ENCODE data around the gene C19orf38. TPM values are rescaled to one million over a fixed set of nuclear protein-coding genes. Genes with fewer than 3 reads are reported as not detected.
"Not testable (repeated sequence)": the region's sequence is repeated elsewhere in the genome, so short reads cannot be mapped to it uniquely, and the experiment has no call there.

C19orf38 gene
- total and polyA plus RNA-seq, 3 donors from 2014 or later: 17.4 to 21.0 (median 19.3) TPM

GRCh38 chr19:10835754-10836478 lies 12.3 kb upstream of the C19orf38 start, which contains the start of gene TMED1:
Gene TMED1 (minus strand): TSS chr19:10836212. CDS start chr19:10836191, 21 bp downstream.
- peak within 1 kb of the TSS; percentile 91 to 98 for H3K27ac ChIP-seq
- peaks cover 7% of the 10 kb centered on the region for H3K4me1 ChIP-seq
- intact Hi-C loops (cut with DNase I; ENCODE audit: low total_unique reads): no loop called here
- H3K4me3 ChIP-seq: peak within 1 kb of the TSS; percentile 69 to 74
- no peak for TF ChIP-seq POLR2A (IDR thresholded peaks at IDR 0.05)
- TF ChIP-seq, protein P1, sequence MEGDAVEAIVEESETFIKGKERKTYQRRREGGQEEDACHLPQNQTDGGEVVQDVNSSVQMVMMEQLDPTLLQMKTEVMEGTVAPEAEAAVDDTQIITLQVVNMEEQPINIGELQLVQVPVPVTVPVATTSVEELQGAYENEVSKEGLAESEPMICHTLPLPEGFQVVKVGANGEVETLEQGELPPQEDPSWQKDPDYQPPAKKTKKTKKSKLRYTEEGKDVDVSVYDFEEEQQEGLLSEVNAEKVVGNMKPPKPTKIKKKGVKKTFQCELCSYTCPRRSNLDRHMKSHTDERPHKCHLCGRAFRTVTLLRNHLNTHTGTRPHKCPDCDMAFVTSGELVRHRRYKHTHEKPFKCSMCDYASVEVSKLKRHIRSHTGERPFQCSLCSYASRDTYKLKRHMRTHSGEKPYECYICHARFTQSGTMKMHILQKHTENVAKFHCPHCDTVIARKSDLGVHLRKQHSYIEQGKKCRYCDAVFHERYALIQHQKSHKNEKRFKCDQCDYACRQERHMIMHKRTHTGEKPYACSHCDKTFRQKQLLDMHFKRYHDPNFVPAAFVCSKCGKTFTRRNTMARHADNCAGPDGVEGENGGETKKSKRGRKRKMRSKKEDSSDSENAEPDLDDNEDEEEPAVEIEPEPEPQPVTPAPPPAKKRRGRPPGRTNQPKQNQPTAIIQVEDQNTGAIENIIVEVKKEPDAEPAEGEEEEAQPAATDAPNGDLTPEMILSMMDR (IDR thresholded peaks at IDR 0.05): peak; percentile 38 to 73 (median 67)
- no peaks in the 10 kb centered on the region for H3K27me3 ChIP-seq
- 0% methylated on average over 23 to 40 of the region's 50 CpGs for WGBS, 2 donors
- H3K36me3 ChIP-seq (ENCODE audit: low read depth, missing control alignments): no peaks in the 10 kb centered on the region
- H3K9me3 ChIP-seq: no peaks in the 10 kb centered on the region
- peak; percentile 100 for DNase-seq

DNA sequence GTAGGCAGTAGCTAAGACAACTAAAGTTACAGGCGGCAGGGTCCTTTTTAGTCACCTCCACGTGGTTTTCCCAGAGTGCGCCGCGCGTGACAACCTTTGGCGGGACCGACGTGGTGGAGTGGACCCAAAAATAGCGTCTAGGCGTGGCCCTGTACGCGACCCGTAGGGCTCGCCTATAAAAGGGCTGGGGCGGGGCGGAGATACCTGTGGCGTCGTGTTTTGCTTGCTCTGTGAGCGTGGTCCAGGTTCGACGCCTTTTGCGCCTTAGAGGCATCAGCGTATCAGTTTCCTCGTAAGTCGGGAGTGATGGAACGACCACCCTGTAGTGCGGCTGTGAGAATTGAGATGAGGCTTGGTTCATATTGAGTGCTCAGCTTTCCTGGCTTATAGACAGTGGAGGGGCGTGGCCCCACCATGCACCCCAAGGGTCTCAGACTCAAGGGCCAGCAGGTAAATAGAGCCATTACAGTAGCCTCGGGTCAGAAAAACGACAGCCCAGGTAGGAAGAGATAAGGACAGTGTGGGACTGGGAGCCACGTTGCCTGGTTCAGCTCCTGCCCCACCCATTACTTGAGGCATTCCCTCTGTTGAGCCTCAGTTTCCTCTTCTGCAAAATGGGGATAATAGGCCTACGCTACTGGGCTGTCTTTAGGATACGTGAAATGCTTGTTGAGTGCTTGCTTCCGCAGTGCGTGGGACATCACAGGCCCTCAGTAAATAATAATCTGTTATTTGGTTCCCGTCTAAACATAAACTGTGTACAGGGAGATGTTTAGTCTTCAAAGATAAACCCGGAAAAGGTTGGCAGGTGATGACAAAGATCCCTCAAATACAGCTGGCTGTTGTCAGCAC lies 11.5 kb upstream of the C19orf38 start:
- H3K27me3 ChIP-seq: no peaks in the 10 kb centered on the region
- intact Hi-C loops (cut with DNase I; ENCODE audit: low total_unique reads): no loop called here
- peak overlapping the region; percentile 69 to 74 for H3K4me3 ChIP-seq
- H3K9me3 ChIP-seq: no peaks in the 10 kb centered on the region
- no peaks in the 10 kb centered on the region for H3K36me3 ChIP-seq (ENCODE audit: low read depth, missing control alignments)
- peak overlapping the region; percentile 91 to 98 for H3K27ac ChIP-seq
- peaks cover 7% of the 10 kb centered on the region for H3K4me1 ChIP-seq
- TF ChIP-seq POLR2A (IDR thresholded peaks at IDR 0.05): no peak
- TF ChIP-seq, protein P1 (IDR thresholded peaks at IDR 0.05): no peak
- WGBS, 2 donors: 27 to 28% methylated on average over 29 to 38 of the region's 38 CpGs
- peak; percentile 92 for DNase-seq

- H3K36me3 ChIP-seq (ENCODE audit: low read depth, missing control alignments); H3K4me1 ChIP-seq; H3K27ac ChIP-seq; intact Hi-C loops (cut with DNase I; ENCODE audit: low total_unique reads); H3K4me3 ChIP-seq; H3K9me3 ChIP-seq; H3K27me3 ChIP-seq; DNase-seq: not testable (repeated sequence)
- 68 to 76% methylated on average over 7 of the region's 7 CpGs for WGBS, 2 donors
Measured at GRCh38 chr19:10837649-10838048, 10.6 kb upstream of the C19orf38 start.

DNA sequence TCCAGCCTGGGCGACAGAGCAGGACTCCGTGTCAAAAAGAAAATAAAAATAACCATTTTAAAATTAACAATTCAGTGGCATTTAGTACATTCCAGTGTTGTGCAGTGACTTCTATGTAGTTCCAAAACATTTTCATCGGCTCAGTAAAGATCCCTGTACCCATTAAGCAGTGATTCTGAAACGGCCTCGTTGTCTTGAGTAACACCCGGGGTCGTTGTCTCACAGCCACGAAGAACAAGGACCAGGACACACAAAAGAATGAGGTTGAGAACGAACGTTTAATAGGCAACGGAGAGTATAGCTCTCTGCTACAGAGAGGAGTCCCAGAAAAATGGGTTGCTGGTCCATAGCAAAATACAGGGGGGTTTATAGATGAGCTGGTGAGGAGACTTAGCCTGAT lies 9.8 kb upstream of the C19orf38 start:
- Histone ChIP-seq H3K9me3 (no peaks in the 10 kb centered on the region), H3K4me1 (peaks cover 7% of the 10 kb centered on the region), H3K36me3 (ENCODE audit: low read depth, missing control alignments) (no peaks in the 10 kb centered on the region), H3K27me3 (no peaks in the 10 kb centered on the region), H3K4me3 (no peak overlapping the region), H3K27ac (no peak overlapping the region)
- TF ChIP-seq POLR2A (IDR thresholded peaks at IDR 0.05): no peak
- TF ChIP-seq, protein P1 (IDR thresholded peaks at IDR 0.05): no peak
- DNase-seq: no peak
- intact Hi-C loops (cut with DNase I; ENCODE audit: low total_unique reads): no loop called here
- WGBS, 2 donors: 54 to 75% methylated on average over 11 of the region's 11 CpGs

All from testis (tissue), 3 donors.